ES-I3 (cell line): ENCODE data around the gene UBE2F.
"Not testable (repeated sequence)": the region's sequence is repeated elsewhere in the genome, so short reads cannot be mapped to it uniquely, and the experiment has no call there.

ENCODE experiments used
- H3K36me3 ChIP-seq: 2 replicates; pipeline ENCODE4 v1.6.1; 2013; ENCODE audit warnings: mild to moderate bottlenecking, low read length, control low read depth, moderate library complexity; ENCODE audit not compliant: insufficient read depth
- H3K4me1 ChIP-seq: 2 replicates; pipeline ENCODE4 v1.6.1; 2013; ENCODE audit warnings: mild to moderate bottlenecking, control low read depth, low read length; ENCODE audit not compliant: insufficient read depth
- H3K9ac ChIP-seq: 2 replicates; pipeline ENCODE4 v1.6.1; 2013; ENCODE audit warnings: low read depth, mild to moderate bottlenecking, low read length, moderate library complexity
- H3K9me3 ChIP-seq: 2 replicates; pipeline ENCODE4 v1.6.1; 2013; ENCODE audit warnings: mild to moderate bottlenecking, low read length, moderate library complexity; ENCODE audit not compliant: control insufficient read depth, insufficient read depth

Gene UBE2F

GRCh38 chr2:237934186-237934585 is 32.6 kb upstream of the UBE2F start:
- Histone ChIP-seq H3K36me3 (no peaks in the 10 kb centered on the region), H3K4me1 (no peaks in the 10 kb centered on the region), H3K9me3 (peaks cover 3% of the 10 kb centered on the region; the same call in 1 of the 2 replicates), H3K9ac (no peak overlapping the region)

- H3K4me1 ChIP-seq, result peaks cover 7% of the 10 kb centered on the region
- no peaks in the 10 kb centered on the region for H3K36me3 ChIP-seq
- no peaks in the 10 kb centered on the region for H3K9me3 ChIP-seq
These were observed 30.9 kb upstream of the UBE2F start for GRCh38 chr2:237935740-237936452.

GRCh38 chr2:237939251-237939650 is 27.6 kb upstream of the UBE2F start:
- peaks cover 15% of the 10 kb centered on the region for H3K4me1 ChIP-seq
- H3K9me3 ChIP-seq, result peaks cover 5% of the 10 kb centered on the region; the same call in 1 of the 2 replicates
- no peak overlapping the region for H3K9ac ChIP-seq
- no peaks in the 10 kb centered on the region for H3K36me3 ChIP-seq

More at GRCh38 chr2:237935740-237936452, 30.9 kb upstream of the UBE2F start:
- no peak overlapping the region for H3K9ac ChIP-seq

GRCh38 chr2:237940828-237941227 is 26.0 kb upstream of the UBE2F start:
- Histone ChIP-seq H3K4me1 (peaks cover 15% of the 10 kb centered on the region), H3K9ac (no peak overlapping the region), H3K9me3 (peaks cover 5% of the 10 kb centered on the region; the same call in 1 of the 2 replicates), H3K36me3 (no peaks in the 10 kb centered on the region)

- Histone ChIP-seq H3K9me3 (peaks cover 5% of the 10 kb centered on the region; the same call in 1 of the 2 replicates), H3K4me1 (peaks cover 15% of the 10 kb centered on the region), H3K9ac (no peak overlapping the region), H3K36me3 (no peaks in the 10 kb centered on the region)
These were observed 25.6 kb upstream of the UBE2F start for GRCh38 chr2:237941239-237941638.

- no peaks in the 10 kb centered on the region for H3K36me3 ChIP-seq
- H3K9me3 ChIP-seq, result peaks cover 5% of the 10 kb centered on the region; the same call in 1 of the 2 replicates
- peaks cover 15% of the 10 kb centered on the region for H3K4me1 ChIP-seq
- no peak overlapping the region for H3K9ac ChIP-seq
These were observed 24.3 kb upstream of the UBE2F start for GRCh38 chr2:237942513-237942899.

- H3K9ac ChIP-seq, result no peak overlapping the region
- H3K4me1 ChIP-seq, result peaks cover 15% of the 10 kb centered on the region
- no peaks in the 10 kb centered on the region for H3K36me3 ChIP-seq
- H3K9me3 ChIP-seq, result peaks cover 5% of the 10 kb centered on the region; the same call in 1 of the 2 replicates
These were observed 23.3 kb upstream of the UBE2F start for GRCh38 chr2:237943395-237944094.

- H3K36me3 ChIP-seq, result no peaks in the 10 kb centered on the region
- H3K4me1 ChIP-seq, result peaks cover 15% of the 10 kb centered on the region
- H3K9me3 ChIP-seq, result peaks cover 5% of the 10 kb centered on the region; the same call in 1 of the 2 replicates
- H3K9ac ChIP-seq, result no peak overlapping the region
These were observed 22.5 kb upstream of the UBE2F start for GRCh38 chr2:237944302-237944701.

GRCh38 chr2:237946423-237946822 is 20.4 kb upstream of the UBE2F start:
- Histone ChIP-seq H3K4me1 (peaks cover 3% of the 10 kb centered on the region; the same call in 1 of the 2 replicates), H3K36me3 (no peaks in the 10 kb centered on the region), H3K9me3 (peaks cover 5% of the 10 kb centered on the region; the same call in 1 of the 2 replicates), H3K9ac (no peak overlapping the region)

GRCh38 chr2:237951354-237951753 is 15.5 kb upstream of the UBE2F start:
- not testable (repeated sequence) for H3K9ac ChIP-seq, H3K36me3 ChIP-seq, H3K9me3 ChIP-seq, H3K4me1 ChIP-seq

GRCh38 chr2:237951878-237952277 is 14.9 kb upstream of the UBE2F start:
- Histone ChIP-seq H3K9me3 (no peaks in the 10 kb centered on the region), H3K4me1 (no peaks in the 10 kb centered on the region), H3K36me3 (no peaks in the 10 kb centered on the region), H3K9ac (no peak overlapping the region)

GRCh38 chr2:237952851-237953250 is 14.0 kb upstream of the UBE2F start:
- H3K4me1 ChIP-seq, result no peaks in the 10 kb centered on the region

GRCh38 chr2:237955640-237956401 is 11.0 kb upstream of the UBE2F start:
- H3K36me3 ChIP-seq, result no peaks in the 10 kb centered on the region
- no peaks in the 10 kb centered on the region for H3K9me3 ChIP-seq
- no peaks in the 10 kb centered on the region for H3K4me1 ChIP-seq
- peak overlapping the region; percentile 63; the same call in 1 of the 2 replicates for H3K9ac ChIP-seq

More at GRCh38 chr2:237952851-237953250, 14.0 kb upstream of the UBE2F start:
- Histone ChIP-seq H3K9me3 (no peaks in the 10 kb centered on the region), H3K9ac (no peak overlapping the region), H3K36me3 (no peaks in the 10 kb centered on the region)

- no peaks in the 10 kb centered on the region for H3K4me1 ChIP-seq
- peak overlapping the region; percentile 63; the same call in 1 of the 2 replicates for H3K9ac ChIP-seq
- no peaks in the 10 kb centered on the region for H3K36me3 ChIP-seq
- H3K9me3 ChIP-seq, result peaks cover under 1% of the 10 kb centered on the region; the same call in 1 of the 2 replicates
These were observed 10.4 kb upstream of the UBE2F start for GRCh38 chr2:237956402-237956736.
